HG03571 (cell line): ENCODE data around the gene UST.
"Not testable (repeated sequence)": the region's sequence is repeated elsewhere in the genome, so short reads cannot be mapped to it uniquely, and the experiment has no call there.

Source experiments
- ATAC-seq: cut with Tn5 transposase; IDR thresholded peaks from one replicate; pipeline ENCODE4 v1.9.1; 2021; ENCODE audit not compliant: unreplicated experiment

UST gene

GRCh38 chr6:148735989-148736388, 10.8 kb upstream of the UST start:
- ATAC-seq, result no peak

- no peak for ATAC-seq
Measured at GRCh38 chr6:148736774-148737412, 9.9 kb upstream of the UST start.

- no peak for ATAC-seq
Measured at GRCh38 chr6:148737806-148738205, 9.0 kb upstream of the UST start.

- no peak for ATAC-seq
Measured at GRCh38 chr6:148738946-148739821, 7.6 kb upstream of the UST start.

- no peak for ATAC-seq
Measured at GRCh38 chr6:148739822-148740128, 7.1 kb upstream of the UST start.

- ATAC-seq, result no peak
Measured at GRCh38 chr6:148743476-148743875, 3.4 kb upstream of the UST start.

- no peak for ATAC-seq
Measured at GRCh38 chr6:148745926-148746325, 904 bp upstream of the UST start.

GRCh38 chr6:148747145-148747470, 278 bp downstream of the UST start:
- ATAC-seq, result peak; percentile 24

GRCh38 chr6:148747471-148748165, 788 bp downstream of the UST start:
- peak; percentile 32 for ATAC-seq

GRCh38 chr6:148749674-148750073, 2.8 kb downstream of the UST start:
- ATAC-seq, result no peak

GRCh38 chr6:148750838-148751792, 4.3 kb downstream of the UST start:
- no peak for ATAC-seq

GRCh38 chr6:148751793-148752170, 5.0 kb downstream of the UST start:
- ATAC-seq, result no peak

GRCh38 chr6:148755379-148755778, 8.5 kb downstream of the UST start:
- not testable (repeated sequence) for ATAC-seq

GRCh38 chr6:148757944-148758480, 11.2 kb downstream of the UST start:
- no peak for ATAC-seq

GRCh38 chr6:148758492-148758891, 11.7 kb downstream of the UST start:
- peak; percentile 69 for ATAC-seq

- no peak for ATAC-seq
Measured at GRCh38 chr6:148760258-148760534, 13.4 kb downstream of the UST start.

- peak; percentile 28 for ATAC-seq
Measured at GRCh38 chr6:148760568-148761526, 14.0 kb downstream of the UST start.

GRCh38 chr6:148761527-148762011, 14.7 kb downstream of the UST start:
- no peak for ATAC-seq

- no peak for ATAC-seq
Measured at GRCh38 chr6:148762231-148762630, 15.4 kb downstream of the UST start.
